Natural killer cell treated with Interleukin-12 subunit alpha and Interleukin-12 subunit beta and Interleukin-15 and Interleukin-18, amount 100 ng/mL, for 72 hours (primary cell): ENCODE results near the gene PGPEP1. TPM values are rescaled to one million over a fixed set of nuclear protein-coding genes. Genes with fewer than 3 reads are reported as not detected.
"Not testable (repeated sequence)": the region's sequence is repeated elsewhere in the genome, so short reads cannot be mapped to it uniquely, and the experiment has no call there.

Source experiments
- ATAC-seq, 2 donors: fragments of 150-1000 bp; cut with Tn5 transposase in 1 of 2; sonication (Bioruptor Pico), chemical (Tn5 transposase) in 1 of 2; 2 replicates each; pipeline ENCODE4 v1.10.0; 2021
- DNase-seq: peaks from one replicate; pipeline ENCODE4 v3.0.0; 2022; ENCODE audit warnings: low spot score
- H3K27ac Mint-ChIP-seq, 2 donors: 1 replicate in 1 of 2; 2 replicates in 1 of 2; pipeline ENCODE4 v1.8.0; 2022; ENCODE audit warnings: mixed read lengths in 2 of 2, mild to moderate bottlenecking in 1 of 2, moderate library complexity in 1 of 2
- H3K27me3 Mint-ChIP-seq, 2 donors: 1 replicate in 1 of 2; 2 replicates in 1 of 2; pipeline ENCODE4 v1.8.0; 2022; ENCODE audit warnings: mixed read lengths in 2 of 2
- H3K36me3 Mint-ChIP-seq: one replicate; pipeline ENCODE4 v1.8.0; 2022; ENCODE audit warnings: mixed read lengths
- H3K4me1 Mint-ChIP-seq, 2 donors: 1 replicate in 1 of 2; 2 replicates in 1 of 2; pipeline ENCODE4 v1.8.0; 2022; ENCODE audit warnings: low read depth in 2 of 2, mixed read lengths in 2 of 2, mild to moderate bottlenecking in 1 of 2
- H3K4me3 Mint-ChIP-seq: one replicate; pipeline ENCODE4 v1.8.0; 2022; ENCODE audit warnings: mixed read lengths
- H3K9me3 Mint-ChIP-seq: 2 replicates; pipeline ENCODE4 v1.8.0; 2022; ENCODE audit warnings: mixed read lengths
- total RNA-seq, 2 donors: library from RNA; stranded (reverse); gene quantifications; one replicate each; pipeline ENCODE4 v1.2.3, GENCODE V29; 2022

PGPEP1 gene
- total RNA-seq, 2 donors from 2014 or later: 42.1 to 50.7 TPM

GRCh38 chr19:18402455-18403248 is 62.3 kb downstream of the PGPEP1 start:
- not testable (repeated sequence) for H3K27me3 Mint-ChIP-seq, H3K9me3 Mint-ChIP-seq, H3K36me3 Mint-ChIP-seq, DNase-seq, H3K4me3 Mint-ChIP-seq, H3K27ac Mint-ChIP-seq, H3K4me1 Mint-ChIP-seq, ATAC-seq

GRCh38 chr19:18405754-18406153 is 65.4 kb downstream of the PGPEP1 start:
- H3K4me1 Mint-ChIP-seq, ATAC-seq, DNase-seq, H3K9me3 Mint-ChIP-seq, H3K4me3 Mint-ChIP-seq, H3K27me3 Mint-ChIP-seq, H3K36me3 Mint-ChIP-seq, H3K27ac Mint-ChIP-seq: not testable (repeated sequence)

GRCh38 chr19:18406749-18407148 is 66.4 kb downstream of the PGPEP1 start:
- peaks cover 6 to 9% of the 10 kb centered on the region in 2 donors for H3K4me1 Mint-ChIP-seq
- H3K27me3 Mint-ChIP-seq: no peaks in the 10 kb centered on the region
- no peak for ATAC-seq
- H3K4me3 Mint-ChIP-seq: no peak overlapping the region
- no peak for DNase-seq
- H3K27ac Mint-ChIP-seq: no peak overlapping the region
- H3K9me3 Mint-ChIP-seq: no peaks in the 10 kb centered on the region
- H3K36me3 Mint-ChIP-seq: no peaks in the 10 kb centered on the region

- Mint-ChIP-seq H3K4me3 (no peak overlapping the region), H3K4me1 (peaks cover 6 to 9% of the 10 kb centered on the region in 2 donors), H3K36me3 (no peaks in the 10 kb centered on the region), H3K27ac (no peak overlapping the region), H3K9me3 (no peaks in the 10 kb centered on the region), H3K27me3 (no peaks in the 10 kb centered on the region)
- DNase-seq: no peak
- ATAC-seq: no peak
Observed at GRCh38 chr19:18408053-18408476, 67.7 kb downstream of the PGPEP1 start.

GRCh38 chr19:18412610-18413239 is 72.3 kb downstream of the PGPEP1 start:
- no peak for DNase-seq
- H3K36me3 Mint-ChIP-seq: no peaks in the 10 kb centered on the region
- H3K4me1 Mint-ChIP-seq: peaks cover 30 to 37% of the 10 kb centered on the region in 2 donors
- no peaks in the 10 kb centered on the region for H3K9me3 Mint-ChIP-seq
- no peak overlapping the region for H3K4me3 Mint-ChIP-seq
- H3K27ac Mint-ChIP-seq: peak overlapping the region in 1 of 2 donors; percentile 23
- no peak for ATAC-seq
- H3K27me3 Mint-ChIP-seq: no peaks in the 10 kb centered on the region

- Mint-ChIP-seq H3K4me1 (peaks cover 42 to 50% of the 10 kb centered on the region in 2 donors), H3K27me3 (no peaks in the 10 kb centered on the region), H3K36me3 (no peaks in the 10 kb centered on the region), H3K4me3 (peak overlapping the region; percentile 38), H3K27ac (peak overlapping the region; percentile 43 to 50), H3K9me3 (no peaks in the 10 kb centered on the region)
- ATAC-seq (no peak), DNase-seq (no peak)
Observed at GRCh38 chr19:18414504-18415177, 74.2 kb downstream of the PGPEP1 start.

GRCh38 chr19:18415178-18415867 is 74.9 kb downstream of the PGPEP1 start:
- ATAC-seq (no peak), DNase-seq (no peak)
- Mint-ChIP-seq H3K36me3 (no peaks in the 10 kb centered on the region), H3K4me3 (peak overlapping the region; percentile 80), H3K4me1 (peaks cover 44 to 52% of the 10 kb centered on the region in 2 donors), H3K27ac (peak overlapping the region in 1 of 2 donors; percentile 61), H3K27me3 (no peaks in the 10 kb centered on the region), H3K9me3 (no peaks in the 10 kb centered on the region)

GRCh38 chr19:18416778-18417249 is 76.4 kb downstream of the PGPEP1 start:
- Mint-ChIP-seq H3K9me3 (no peaks in the 10 kb centered on the region), H3K27ac (peak overlapping the region; percentile 85 to 86), H3K27me3 (no peaks in the 10 kb centered on the region), H3K4me1 (peaks cover 52 to 54% of the 10 kb centered on the region in 2 donors), H3K36me3 (no peaks in the 10 kb centered on the region), H3K4me3 (peak overlapping the region; percentile 80)
- DNase-seq: peak; percentile 88
- ATAC-seq: peak; percentile 45 to 60

GRCh38 chr19:18417250-18418028 is 77.0 kb downstream of the PGPEP1 start:
- Mint-ChIP-seq H3K9me3 (no peaks in the 10 kb centered on the region), H3K27ac (peak overlapping the region; percentile 85 to 86), H3K36me3 (no peaks in the 10 kb centered on the region), H3K27me3 (no peaks in the 10 kb centered on the region), H3K4me3 (peak overlapping the region; percentile 85), H3K4me1 (peaks cover 57 to 58% of the 10 kb centered on the region in 2 donors)
- peak; percentile 43 to 56 for ATAC-seq
- DNase-seq: peak; percentile 82

- DNase-seq (no peak), ATAC-seq (no peak)
- Mint-ChIP-seq H3K36me3 (no peaks in the 10 kb centered on the region), H3K4me1 (peaks cover 63% of the 10 kb centered on the region in 2 donors), H3K9me3 (no peaks in the 10 kb centered on the region), H3K4me3 (peak overlapping the region; percentile 85), H3K27me3 (no peaks in the 10 kb centered on the region), H3K27ac (peak overlapping the region; percentile 68 to 86)
Observed at GRCh38 chr19:18418029-18418482, 77.7 kb downstream of the PGPEP1 start.

GRCh38 chr19:18418483-18419194 is 78.2 kb downstream of the PGPEP1 start:
- peaks cover 66% of the 10 kb centered on the region in 2 donors for H3K4me1 Mint-ChIP-seq
- peak; percentile 31 to 57 for ATAC-seq
- H3K27me3 Mint-ChIP-seq: no peaks in the 10 kb centered on the region
- no peaks in the 10 kb centered on the region for H3K36me3 Mint-ChIP-seq
- peak overlapping the region; percentile 68 to 86 for H3K27ac Mint-ChIP-seq
- DNase-seq: peak; percentile 75
- H3K9me3 Mint-ChIP-seq: no peaks in the 10 kb centered on the region
- H3K4me3 Mint-ChIP-seq: peak overlapping the region; percentile 85

GRCh38 chr19:18419195-18419698 is 78.8 kb downstream of the PGPEP1 start, which contains the start of gene SSBP4:
SSBP4 (plus strand) TSS chr19:18419398; CDS start chr19:18419649, 251 bp downstream.
- Mint-ChIP-seq H3K9me3 (no peaks in the 10 kb centered on the region), H3K4me1 (peaks cover 62 to 67% of the 10 kb centered on the region in 2 donors), H3K27ac (peak within 1 kb of the TSS; percentile 91 to 94), H3K36me3 (no peaks in the 10 kb centered on the region), H3K4me3 (peak within 1 kb of the TSS; percentile 94), H3K27me3 (no peaks in the 10 kb centered on the region)
- DNase-seq (peak; percentile 87), ATAC-seq (peak; percentile 61 to 73)
